ENCODE measurements around the gene GRAMD1B.
"Not testable (repeated sequence)": the region's sequence is repeated elsewhere in the genome, so short reads cannot be mapped to it uniquely, and the experiment has no call there.

Gene GRAMD1B

GRCh38 chr11:123448823-123449222, 18.8 kb downstream of the GRAMD1B start:
- DNase-seq = no peak

- DNase-seq = no peak
Measured at GRCh38 chr11:123449436-123449835, 19.4 kb downstream of the GRAMD1B start.

GRCh38 chr11:123450623-123451022, 20.6 kb downstream of the GRAMD1B start:
- DNase-seq = no peak

GRCh38 chr11:123451183-123451781, 21.2 kb downstream of the GRAMD1B start:
- no peak for DNase-seq

- no peak for DNase-seq
Measured at GRCh38 chr11:123452794-123453193, 22.7 kb downstream of the GRAMD1B start.

GRCh38 chr11:123454060-123454651, 24.1 kb downstream of the GRAMD1B start:
- peak in 1 of 6 experiments; percentile 2 for DNase-seq

GRCh38 chr11:123454796-123455195, 24.7 kb downstream of the GRAMD1B start:
- DNase-seq = no peak

- DNase-seq = not testable (repeated sequence)
Measured at GRCh38 chr11:123456448-123456847, 26.4 kb downstream of the GRAMD1B start.

GRCh38 chr11:123457187-123457770, 27.2 kb downstream of the GRAMD1B start:
- peak in 1 of 6 experiments; percentile 8 for DNase-seq

- DNase-seq = no peak
Measured at GRCh38 chr11:123458501-123458900, 28.4 kb downstream of the GRAMD1B start.

GRCh38 chr11:123460012-123460700, 30.1 kb downstream of the GRAMD1B start:
- DNase-seq = no peak

- DNase-seq = no peak
Measured at GRCh38 chr11:123461164-123461563, 31.1 kb downstream of the GRAMD1B start.

GRCh38 chr11:123465667-123466066, 35.6 kb downstream of the GRAMD1B start:
- not testable (repeated sequence) for DNase-seq

- DNase-seq = not testable (repeated sequence)
Measured at GRCh38 chr11:123466172-123466571, 36.1 kb downstream of the GRAMD1B start.

- no peak for DNase-seq
Measured at GRCh38 chr11:123469089-123469488, 39.0 kb downstream of the GRAMD1B start.

- DNase-seq = no peak
Measured at GRCh38 chr11:123469586-123469985, 39.5 kb downstream of the GRAMD1B start.

- DNase-seq = no peak
Measured at GRCh38 chr11:123470842-123471241, 40.8 kb downstream of the GRAMD1B start.

GRCh38 chr11:123472236-123472935, 42.3 kb downstream of the GRAMD1B start:
- DNase-seq = no peak

- no peak for DNase-seq
Measured at GRCh38 chr11:123473941-123474677, 44.0 kb downstream of the GRAMD1B start.

- no peak for DNase-seq
Measured at GRCh38 chr11:123474994-123475393, 44.9 kb downstream of the GRAMD1B start.

GRCh38 chr11:123475469-123475868, 45.4 kb downstream of the GRAMD1B start:
- no peak for DNase-seq

GRCh38 chr11:123477205-123477907, 47.3 kb downstream of the GRAMD1B start:
- DNase-seq = no peak

Data from stimulated activated naive CD4-positive, alpha-beta T cell (primary cell).